HCT116 (cell line): Measurements from ENCODE around the gene FOXQ1.

ENCODE experiments used
- CEBPB ChIP-seq: IDR thresholded peaks from 2 replicates; pipeline ENCODE4 v1.6.1; 2012; ENCODE audit warnings: low read depth
- EGR1 ChIP-seq: IDR thresholded peaks from 2 replicates; pipeline ENCODE4 v1.6.1; 2012; ENCODE audit warnings: low read depth
- EZH2 ChIP-seq: fragments of 200-600 bp; sonication (generic); IDR thresholded peaks from 2 replicates; pipeline ENCODE4 v1.6.1; 2017; ENCODE audit warnings: antibody characterized with exemption, mixed run types
- FOSL1 ChIP-seq: IDR thresholded peaks from 2 replicates; pipeline ENCODE4 v1.6.1; 2012; ENCODE audit warnings: low read depth
- JUND ChIP-seq: IDR thresholded peaks from 2 replicates; pipeline ENCODE4 v1.6.1; 2012
- POLR2A ChIP-seq: IDR thresholded peaks from 2 replicates; pipeline ENCODE4 v1.7.0; 2011; ENCODE audit warnings: borderline replicate concordance; ENCODE audit not compliant: insufficient read depth, insufficient read length; ENCODE audit errors: extremely low read depth
- POLR2AphosphoS5 ChIP-seq: IDR thresholded peaks from 2 replicates; pipeline ENCODE4 v1.6.1; 2011; ENCODE audit warnings: mild to moderate bottlenecking, low read depth, low read length, moderate library complexity
- RAD21 ChIP-seq: IDR thresholded peaks from 2 replicates; pipeline ENCODE4 v1.6.1; 2012; ENCODE audit warnings: low read depth, mild to moderate bottlenecking
- SIN3A ChIP-seq: IDR thresholded peaks from 2 replicates; pipeline ENCODE4 v1.6.1; 2012; ENCODE audit warnings: low read depth
- YY1 ChIP-seq: IDR thresholded peaks from 2 replicates; pipeline ENCODE4 v1.6.1; 2011; ENCODE audit warnings: low read length, low read depth, moderate library complexity, mild to moderate bottlenecking; ENCODE audit not compliant: insufficient replicate concordance; ENCODE audit errors: extremely low read depth
- TF ChIP-seq, protein P1 (sequence below): IDR thresholded peaks from 2 replicates; pipeline ENCODE4 v1.6.1; 2011; ENCODE audit warnings: mild to moderate bottlenecking, low read length, moderate library complexity; ENCODE audit not compliant: insufficient replicate concordance; ENCODE audit errors: extremely low read depth
- TF ChIP-seq, protein P2 (sequence below): IDR thresholded peaks from 2 replicates; pipeline ENCODE4 v1.6.1; 2012; ENCODE audit warnings: low read depth
- TF ChIP-seq, protein P3 (sequence below), 3 experiments: fragments of 200-600 bp in 1 of 3; sonication (generic) in 1 of 3; IDR thresholded peaks in 2 of 3; conservative IDR thresholded peaks in 1 of 3; 2 replicates each; pipeline ENCODE4 v1.5.1; 2012 to 2017; ENCODE audit warnings: low read depth in 2 of 3, low read length in 2 of 3, antibody characterized with exemption in 1 of 3, borderline replicate concordance in 1 of 3, control low read depth in 1 of 3, mild to moderate bottlenecking in 1 of 3, mixed read lengths in 1 of 3, mixed run types in 1 of 3, moderate library complexity in 1 of 3; ENCODE audit not compliant: insufficient read depth in 1 of 3

DNA sequence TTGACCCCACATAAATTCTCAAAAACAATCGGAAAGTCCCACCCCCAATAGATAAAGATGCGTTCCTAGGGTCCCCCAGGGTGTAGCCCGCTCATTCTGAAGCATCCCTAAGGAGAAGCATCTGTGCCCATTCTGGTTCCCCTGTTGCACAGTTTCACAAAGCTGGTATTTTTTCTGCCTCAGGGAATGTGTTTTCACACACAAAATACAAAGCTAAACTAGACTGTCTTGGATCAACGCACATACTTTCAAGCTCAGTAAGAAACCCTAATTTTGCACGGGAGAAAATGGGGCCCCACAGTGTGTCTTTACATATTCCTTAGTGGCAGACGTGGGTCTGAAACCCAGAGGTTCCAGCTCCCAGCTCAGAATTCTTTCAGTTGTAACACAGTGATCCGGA is 6.1 kb downstream of the FOXQ1 start:
- TF ChIP-seq, protein P1, sequence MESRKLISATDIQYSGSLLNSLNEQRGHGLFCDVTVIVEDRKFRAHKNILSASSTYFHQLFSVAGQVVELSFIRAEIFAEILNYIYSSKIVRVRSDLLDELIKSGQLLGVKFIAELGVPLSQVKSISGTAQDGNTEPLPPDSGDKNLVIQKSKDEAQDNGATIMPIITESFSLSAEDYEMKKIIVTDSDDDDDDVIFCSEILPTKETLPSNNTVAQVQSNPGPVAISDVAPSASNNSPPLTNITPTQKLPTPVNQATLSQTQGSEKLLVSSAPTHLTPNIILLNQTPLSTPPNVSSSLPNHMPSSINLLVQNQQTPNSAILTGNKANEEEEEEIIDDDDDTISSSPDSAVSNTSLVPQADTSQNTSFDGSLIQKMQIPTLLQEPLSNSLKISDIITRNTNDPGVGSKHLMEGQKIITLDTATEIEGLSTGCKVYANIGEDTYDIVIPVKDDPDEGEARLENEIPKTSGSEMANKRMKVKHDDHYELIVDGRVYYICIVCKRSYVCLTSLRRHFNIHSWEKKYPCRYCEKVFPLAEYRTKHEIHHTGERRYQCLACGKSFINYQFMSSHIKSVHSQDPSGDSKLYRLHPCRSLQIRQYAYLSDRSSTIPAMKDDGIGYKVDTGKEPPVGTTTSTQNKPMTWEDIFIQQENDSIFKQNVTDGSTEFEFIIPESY: no peak
- TF ChIP-seq, protein P2, sequence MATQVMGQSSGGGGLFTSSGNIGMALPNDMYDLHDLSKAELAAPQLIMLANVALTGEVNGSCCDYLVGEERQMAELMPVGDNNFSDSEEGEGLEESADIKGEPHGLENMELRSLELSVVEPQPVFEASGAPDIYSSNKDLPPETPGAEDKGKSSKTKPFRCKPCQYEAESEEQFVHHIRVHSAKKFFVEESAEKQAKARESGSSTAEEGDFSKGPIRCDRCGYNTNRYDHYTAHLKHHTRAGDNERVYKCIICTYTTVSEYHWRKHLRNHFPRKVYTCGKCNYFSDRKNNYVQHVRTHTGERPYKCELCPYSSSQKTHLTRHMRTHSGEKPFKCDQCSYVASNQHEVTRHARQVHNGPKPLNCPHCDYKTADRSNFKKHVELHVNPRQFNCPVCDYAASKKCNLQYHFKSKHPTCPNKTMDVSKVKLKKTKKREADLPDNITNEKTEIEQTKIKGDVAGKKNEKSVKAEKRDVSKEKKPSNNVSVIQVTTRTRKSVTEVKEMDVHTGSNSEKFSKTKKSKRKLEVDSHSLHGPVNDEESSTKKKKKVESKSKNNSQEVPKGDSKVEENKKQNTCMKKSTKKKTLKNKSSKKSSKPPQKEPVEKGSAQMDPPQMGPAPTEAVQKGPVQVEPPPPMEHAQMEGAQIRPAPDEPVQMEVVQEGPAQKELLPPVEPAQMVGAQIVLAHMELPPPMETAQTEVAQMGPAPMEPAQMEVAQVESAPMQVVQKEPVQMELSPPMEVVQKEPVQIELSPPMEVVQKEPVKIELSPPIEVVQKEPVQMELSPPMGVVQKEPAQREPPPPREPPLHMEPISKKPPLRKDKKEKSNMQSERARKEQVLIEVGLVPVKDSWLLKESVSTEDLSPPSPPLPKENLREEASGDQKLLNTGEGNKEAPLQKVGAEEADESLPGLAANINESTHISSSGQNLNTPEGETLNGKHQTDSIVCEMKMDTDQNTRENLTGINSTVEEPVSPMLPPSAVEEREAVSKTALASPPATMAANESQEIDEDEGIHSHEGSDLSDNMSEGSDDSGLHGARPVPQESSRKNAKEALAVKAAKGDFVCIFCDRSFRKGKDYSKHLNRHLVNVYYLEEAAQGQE: no peak
- TF ChIP-seq EZH2 (no peak), SIN3A (no peak), YY1 (no peak), POLR2A (no peak), JUND (no peak), POLR2AphosphoS5 (no peak), FOSL1 (no peak), CEBPB (no peak), EGR1 (no peak), RAD21 (no peak)
- TF ChIP-seq, protein P3, sequence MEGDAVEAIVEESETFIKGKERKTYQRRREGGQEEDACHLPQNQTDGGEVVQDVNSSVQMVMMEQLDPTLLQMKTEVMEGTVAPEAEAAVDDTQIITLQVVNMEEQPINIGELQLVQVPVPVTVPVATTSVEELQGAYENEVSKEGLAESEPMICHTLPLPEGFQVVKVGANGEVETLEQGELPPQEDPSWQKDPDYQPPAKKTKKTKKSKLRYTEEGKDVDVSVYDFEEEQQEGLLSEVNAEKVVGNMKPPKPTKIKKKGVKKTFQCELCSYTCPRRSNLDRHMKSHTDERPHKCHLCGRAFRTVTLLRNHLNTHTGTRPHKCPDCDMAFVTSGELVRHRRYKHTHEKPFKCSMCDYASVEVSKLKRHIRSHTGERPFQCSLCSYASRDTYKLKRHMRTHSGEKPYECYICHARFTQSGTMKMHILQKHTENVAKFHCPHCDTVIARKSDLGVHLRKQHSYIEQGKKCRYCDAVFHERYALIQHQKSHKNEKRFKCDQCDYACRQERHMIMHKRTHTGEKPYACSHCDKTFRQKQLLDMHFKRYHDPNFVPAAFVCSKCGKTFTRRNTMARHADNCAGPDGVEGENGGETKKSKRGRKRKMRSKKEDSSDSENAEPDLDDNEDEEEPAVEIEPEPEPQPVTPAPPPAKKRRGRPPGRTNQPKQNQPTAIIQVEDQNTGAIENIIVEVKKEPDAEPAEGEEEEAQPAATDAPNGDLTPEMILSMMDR (IDR thresholded peaks at IDR 0.05 in 2 of 3, conservative IDR thresholded peaks at IDR 0.05 in 1 of 3; ENCODE audit: borderline replicate concordance in 1 of 3, insufficient read depth in 1 of 3, low read depth in 2 of 3, low read length in 2 of 3): no peak
